HUDEP-2 (cell line): ENCODE results near the gene ZFX.

Experiments used
- DNase-seq, 76 experiments: peaks; one replicate each; lab custom pipeline; 2025; ENCODE audit not compliant: unreplicated experiment in 76 of 76; lab: John Stamatoyannopoulos, UW

Gene ZFX

GRCh38 chrX:24231641-24232179, 82.2 kb downstream of the ZFX start:
- no peak for DNase-seq

- DNase-seq: no peak
Observed at GRCh38 chrX:24232796-24233195, 83.3 kb downstream of the ZFX start.

- no peak for DNase-seq
Observed at GRCh38 chrX:24235084-24235710, 85.7 kb downstream of the ZFX start.

GRCh38 chrX:24241822-24242648, 92.5 kb downstream of the ZFX start:
- DNase-seq: peak in 11 of 76 experiments; percentile 0 to 13 (median 2)

GRCh38 chrX:24242649-24243175, 93.2 kb downstream of the ZFX start:
- DNase-seq: no peak

- DNase-seq: no peak
Observed at GRCh38 chrX:24243188-24243587, 93.7 kb downstream of the ZFX start.

- DNase-seq: no peak
Observed at GRCh38 chrX:24243692-24244091, 94.2 kb downstream of the ZFX start.

GRCh38 chrX:24245202-24245601, 95.7 kb downstream of the ZFX start:
- no peak for DNase-seq

- no peak for DNase-seq
Observed at GRCh38 chrX:24248042-24248441, 98.5 kb downstream of the ZFX start.

GRCh38 chrX:24253030-24253429, 103.5 kb downstream of the ZFX start:
- DNase-seq: no peak

GRCh38 chrX:24253469-24253868, 103.9 kb downstream of the ZFX start:
- DNase-seq: no peak

- DNase-seq: no peak
Observed at GRCh38 chrX:24257011-24257410, 107.5 kb downstream of the ZFX start.

GRCh38 chrX:24259544-24260240, 110.2 kb downstream of the ZFX start:
- DNase-seq: peak in 19 of 76 experiments; percentile 0 to 24 (median 3)

- DNase-seq: peak in 4 of 76 experiments; percentile 0 to 3 (median 0)
Observed at GRCh38 chrX:24260842-24261550, 111.5 kb downstream of the ZFX start.

GRCh38 chrX:24262309-24262708, 112.8 kb downstream of the ZFX start:
- DNase-seq: no peak

GRCh38 chrX:24264383-24264782, 114.9 kb downstream of the ZFX start:
- no peak for DNase-seq
